ENCODE data around the gene CCDC188. TPM values are rescaled to one million over a fixed set of nuclear protein-coding genes. Genes with fewer than 3 reads are reported as not detected.

The CCDC188 gene
- total and polyA plus RNA-seq, 9 of the 15 experiments (the other 6 are each of a cell fraction or from before 2014, with no cell fraction given): not detected

DNA sequence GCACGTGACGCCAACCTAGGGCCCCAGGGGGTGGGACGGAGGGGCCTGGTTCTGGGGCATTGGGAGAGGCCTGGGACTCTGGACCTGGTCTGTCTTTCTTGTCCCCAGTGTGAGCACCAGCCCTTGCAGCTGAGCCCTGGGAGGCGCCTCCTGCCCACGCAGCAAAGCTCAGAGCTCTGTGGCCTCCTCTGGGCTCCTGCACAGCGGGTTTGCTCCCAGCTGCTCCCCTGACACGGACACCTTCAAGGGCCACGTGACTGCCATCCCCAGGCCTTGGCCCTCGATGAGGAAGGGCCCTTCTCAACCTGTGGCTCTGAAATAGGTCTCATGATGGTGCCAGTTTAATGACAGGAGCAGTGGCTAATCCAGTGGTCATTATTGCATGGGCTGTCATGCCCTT lies 31.5 kb upstream of the CCDC188 start (continued):
- TF ChIP-seq, protein P1, sequence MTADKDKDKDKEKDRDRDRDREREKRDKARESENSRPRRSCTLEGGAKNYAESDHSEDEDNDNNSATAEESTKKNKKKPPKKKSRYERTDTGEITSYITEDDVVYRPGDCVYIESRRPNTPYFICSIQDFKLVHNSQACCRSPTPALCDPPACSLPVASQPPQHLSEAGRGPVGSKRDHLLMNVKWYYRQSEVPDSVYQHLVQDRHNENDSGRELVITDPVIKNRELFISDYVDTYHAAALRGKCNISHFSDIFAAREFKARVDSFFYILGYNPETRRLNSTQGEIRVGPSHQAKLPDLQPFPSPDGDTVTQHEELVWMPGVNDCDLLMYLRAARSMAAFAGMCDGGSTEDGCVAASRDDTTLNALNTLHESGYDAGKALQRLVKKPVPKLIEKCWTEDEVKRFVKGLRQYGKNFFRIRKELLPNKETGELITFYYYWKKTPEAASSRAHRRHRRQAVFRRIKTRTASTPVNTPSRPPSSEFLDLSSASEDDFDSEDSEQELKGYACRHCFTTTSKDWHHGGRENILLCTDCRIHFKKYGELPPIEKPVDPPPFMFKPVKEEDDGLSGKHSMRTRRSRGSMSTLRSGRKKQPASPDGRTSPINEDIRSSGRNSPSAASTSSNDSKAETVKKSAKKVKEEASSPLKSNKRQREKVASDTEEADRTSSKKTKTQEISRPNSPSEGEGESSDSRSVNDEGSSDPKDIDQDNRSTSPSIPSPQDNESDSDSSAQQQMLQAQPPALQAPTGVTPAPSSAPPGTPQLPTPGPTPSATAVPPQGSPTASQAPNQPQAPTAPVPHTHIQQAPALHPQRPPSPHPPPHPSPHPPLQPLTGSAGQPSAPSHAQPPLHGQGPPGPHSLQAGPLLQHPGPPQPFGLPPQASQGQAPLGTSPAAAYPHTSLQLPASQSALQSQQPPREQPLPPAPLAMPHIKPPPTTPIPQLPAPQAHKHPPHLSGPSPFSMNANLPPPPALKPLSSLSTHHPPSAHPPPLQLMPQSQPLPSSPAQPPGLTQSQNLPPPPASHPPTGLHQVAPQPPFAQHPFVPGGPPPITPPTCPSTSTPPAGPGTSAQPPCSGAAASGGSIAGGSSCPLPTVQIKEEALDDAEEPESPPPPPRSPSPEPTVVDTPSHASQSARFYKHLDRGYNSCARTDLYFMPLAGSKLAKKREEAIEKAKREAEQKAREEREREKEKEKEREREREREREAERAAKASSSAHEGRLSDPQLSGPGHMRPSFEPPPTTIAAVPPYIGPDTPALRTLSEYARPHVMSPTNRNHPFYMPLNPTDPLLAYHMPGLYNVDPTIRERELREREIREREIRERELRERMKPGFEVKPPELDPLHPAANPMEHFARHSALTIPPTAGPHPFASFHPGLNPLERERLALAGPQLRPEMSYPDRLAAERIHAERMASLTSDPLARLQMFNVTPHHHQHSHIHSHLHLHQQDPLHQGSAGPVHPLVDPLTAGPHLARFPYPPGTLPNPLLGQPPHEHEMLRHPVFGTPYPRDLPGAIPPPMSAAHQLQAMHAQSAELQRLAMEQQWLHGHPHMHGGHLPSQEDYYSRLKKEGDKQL (CRISPR knock-in tag; IDR thresholded peaks at IDR 0.05; ENCODE audit: borderline replicate concordance): 0 out of 2 replicates have a peak, but pooled peaks have one; percentile 60
- TF ChIP-seq, protein P2, sequence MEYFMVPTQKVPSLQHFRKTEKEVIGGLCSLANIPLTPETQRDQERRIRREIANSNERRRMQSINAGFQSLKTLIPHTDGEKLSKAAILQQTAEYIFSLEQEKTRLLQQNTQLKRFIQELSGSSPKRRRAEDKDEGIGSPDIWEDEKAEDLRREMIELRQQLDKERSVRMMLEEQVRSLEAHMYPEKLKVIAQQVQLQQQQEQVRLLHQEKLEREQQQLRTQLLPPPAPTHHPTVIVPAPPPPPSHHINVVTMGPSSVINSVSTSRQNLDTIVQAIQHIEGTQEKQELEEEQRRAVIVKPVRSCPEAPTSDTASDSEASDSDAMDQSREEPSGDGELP (CRISPR knock-in tag; IDR thresholded peaks at IDR 0.05; ENCODE audit: borderline replicate concordance): peak; percentile 57; the same call in 1 of the 2 replicates
- TF ChIP-seq RAD51 (IDR thresholded peaks at IDR 0.05; ENCODE audit: borderline replicate concordance, low read depth) (peak; percentile 67; the same call in 1 of the 2 replicates), SIN3A (IDR thresholded peaks at IDR 0.05; ENCODE audit: borderline replicate concordance in 2 of 2, control insufficient read depth in 1 of 2, low read depth in 2 of 2, low read length in 2 of 2) (no peak), BHLHE40 (IDR thresholded peaks at IDR 0.05; ENCODE audit: low read length) (0 out of 2 replicates have a peak, but pooled peaks have one; percentile 15), MED1 (CRISPR knock-in tag; IDR thresholded peaks at IDR 0.05; ENCODE audit: borderline replicate concordance) (0 out of 2 replicates have a peak, but pooled peaks have one; percentile 2)
- TF ChIP-seq, protein P3, sequence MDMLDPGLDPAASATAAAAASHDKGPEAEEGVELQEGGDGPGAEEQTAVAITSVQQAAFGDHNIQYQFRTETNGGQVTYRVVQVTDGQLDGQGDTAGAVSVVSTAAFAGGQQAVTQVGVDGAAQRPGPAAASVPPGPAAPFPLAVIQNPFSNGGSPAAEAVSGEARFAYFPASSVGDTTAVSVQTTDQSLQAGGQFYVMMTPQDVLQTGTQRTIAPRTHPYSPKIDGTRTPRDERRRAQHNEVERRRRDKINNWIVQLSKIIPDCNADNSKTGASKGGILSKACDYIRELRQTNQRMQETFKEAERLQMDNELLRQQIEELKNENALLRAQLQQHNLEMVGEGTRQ (CRISPR knock-in tag; IDR thresholded peaks at IDR 0.05): peak; percentile 71
- TF ChIP-seq, protein P4, sequence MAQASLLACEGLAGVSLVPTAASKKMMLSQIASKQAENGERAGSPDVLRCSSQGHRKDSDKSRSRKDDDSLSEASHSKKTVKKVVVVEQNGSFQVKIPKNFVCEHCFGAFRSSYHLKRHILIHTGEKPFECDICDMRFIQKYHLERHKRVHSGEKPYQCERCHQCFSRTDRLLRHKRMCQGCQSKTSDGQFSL (CRISPR knock-in tag; IDR thresholded peaks at IDR 0.05): no peak
- TF ChIP-seq, protein P4 (tag; IDR thresholded peaks at IDR 0.05): no peak
